Stomach (tissue), 4 donors: ENCODE results near the gene ZSWIM3.

Source experiments
- POLR2AphosphoS5 ChIP-seq, 3 donors: sonication (generic); formaldehyde crosslinking; IDR thresholded peaks; one replicate each; pipeline ENCODE4 v1.6.1; 2016; ENCODE audit warnings: antibody characterized with exemption in 3 of 3
- TF ChIP-seq, protein P1 (sequence below), 7 experiments: fragments of 450-650 bp in 4 of 7; fragments of 200-600 bp in 3 of 7; sonication (generic) in 3 of 7; IDR thresholded peaks; one replicate each; pipeline ENCODE4 v1.5.1; 2016 to 2019; ENCODE audit warnings: antibody characterized with exemption in 7 of 7, control low read depth in 2 of 7, mild to moderate bottlenecking in 1 of 7

DNA sequence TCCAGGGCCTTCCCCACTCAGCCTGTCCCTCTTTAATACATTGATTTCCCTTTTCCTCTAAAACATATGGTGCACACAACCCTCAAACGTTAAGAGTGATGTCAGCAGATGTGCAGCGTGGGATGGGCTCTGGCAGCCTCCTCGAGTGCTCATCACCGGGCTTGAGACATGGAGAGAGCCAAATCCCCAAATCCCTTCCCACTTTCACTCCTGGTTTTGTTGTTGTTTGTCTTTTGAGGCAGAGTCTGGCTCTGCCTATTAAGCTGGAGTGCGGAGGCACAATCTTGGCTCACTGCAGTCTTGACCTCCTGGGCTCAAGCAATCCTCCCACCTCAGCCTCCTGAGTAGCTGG lies 60.4 kb downstream of the ZSWIM3 start:
- TF ChIP-seq, protein P1, sequence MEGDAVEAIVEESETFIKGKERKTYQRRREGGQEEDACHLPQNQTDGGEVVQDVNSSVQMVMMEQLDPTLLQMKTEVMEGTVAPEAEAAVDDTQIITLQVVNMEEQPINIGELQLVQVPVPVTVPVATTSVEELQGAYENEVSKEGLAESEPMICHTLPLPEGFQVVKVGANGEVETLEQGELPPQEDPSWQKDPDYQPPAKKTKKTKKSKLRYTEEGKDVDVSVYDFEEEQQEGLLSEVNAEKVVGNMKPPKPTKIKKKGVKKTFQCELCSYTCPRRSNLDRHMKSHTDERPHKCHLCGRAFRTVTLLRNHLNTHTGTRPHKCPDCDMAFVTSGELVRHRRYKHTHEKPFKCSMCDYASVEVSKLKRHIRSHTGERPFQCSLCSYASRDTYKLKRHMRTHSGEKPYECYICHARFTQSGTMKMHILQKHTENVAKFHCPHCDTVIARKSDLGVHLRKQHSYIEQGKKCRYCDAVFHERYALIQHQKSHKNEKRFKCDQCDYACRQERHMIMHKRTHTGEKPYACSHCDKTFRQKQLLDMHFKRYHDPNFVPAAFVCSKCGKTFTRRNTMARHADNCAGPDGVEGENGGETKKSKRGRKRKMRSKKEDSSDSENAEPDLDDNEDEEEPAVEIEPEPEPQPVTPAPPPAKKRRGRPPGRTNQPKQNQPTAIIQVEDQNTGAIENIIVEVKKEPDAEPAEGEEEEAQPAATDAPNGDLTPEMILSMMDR (IDR thresholded peaks at IDR 0.05): no peak
- TF ChIP-seq POLR2AphosphoS5 (IDR thresholded peaks at IDR 0.05): no peak
